HepG2 (cell line): ENCODE results near the gene DPM1.

Source experiments
- CERS6 ChIP-seq: sonication (generic); formaldehyde crosslinking; IDR thresholded peaks from 2 replicates; pipeline ENCODE4 v1.5.0; 2020; ENCODE audit warnings: missing genetic modification reagents
- CTCF ChIP-seq: sonication (generic); formaldehyde crosslinking; IDR thresholded peaks from 2 replicates; pipeline ENCODE4 v1.5.0; 2020; ENCODE audit warnings: mild to moderate bottlenecking, missing genetic modification reagents, moderate library complexity
- FOXK1 ChIP-seq: sonication (generic); formaldehyde crosslinking; IDR thresholded peaks from 2 replicates; pipeline ENCODE4 v1.4.0; 2020; ENCODE audit warnings: low read depth, missing genetic modification reagents, borderline replicate concordance
- FOXP1 ChIP-seq, 2 experiments: fragments of 450-650 bp in 1 of 2; IDR thresholded peaks; 2 replicates each; pipeline ENCODE4 v1.6.1; 2017 to 2018; ENCODE audit warnings: antibody characterized with exemption in 1 of 2
- NBN ChIP-seq: fragments of 450-650 bp; conservative IDR thresholded peaks from 2 replicates; pipeline ENCODE4 v1.6.1; 2017
- TCF7 ChIP-seq: sonication (generic); IDR thresholded peaks from 2 replicates; pipeline ENCODE4 v1.6.1; 2016; ENCODE audit warnings: antibody characterized with exemption, low read depth
- ZFX ChIP-seq: sonication (generic); formaldehyde crosslinking; IDR thresholded peaks from 2 replicates; pipeline ENCODE4 v1.4.0; 2020; ENCODE audit warnings: mild to moderate bottlenecking, low read depth, missing genetic modification reagents, moderate library complexity
- ZNF484 ChIP-seq: sonication (generic); formaldehyde crosslinking; IDR thresholded peaks from 2 replicates; pipeline ENCODE4 v1.5.1; 2020; ENCODE audit warnings: mild to moderate bottlenecking, low read depth, missing genetic modification reagents, borderline replicate concordance
- ZNF674 ChIP-seq: sonication (generic); formaldehyde crosslinking; IDR thresholded peaks from 2 replicates; pipeline ENCODE4 v1.5.0; 2020; ENCODE audit warnings: low read depth, mild to moderate bottlenecking, missing genetic modification reagents

- no peak for TF ChIP-seq FOXP1 (IDR thresholded peaks at IDR 0.05)
- TF ChIP-seq FOXP1 (CRISPR knock-in tag; IDR thresholded peaks at IDR 0.05) = no peak
- no peak for TF ChIP-seq CTCF (CRISPR knock-in tag)
- TF ChIP-seq ZFX (CRISPR knock-in tag) = no peak
- no peak for TF ChIP-seq TCF7
- no peak for TF ChIP-seq ZNF484 (CRISPR knock-in tag)
- no peak for TF ChIP-seq FOXK1 (CRISPR knock-in tag)
- TF ChIP-seq NBN = no peak
- no peak for TF ChIP-seq CERS6 (CRISPR knock-in tag)
- TF ChIP-seq ZNF674 (CRISPR knock-in tag) = no peak
Measured at GRCh38 chr20:50893620-50894019, 64.7 kb downstream of the DPM1 start.
